Skin of body (tissue), 2 donors: ENCODE measurements around the gene TTYH3. TPM values are rescaled to one million over a fixed set of nuclear protein-coding genes. Genes with fewer than 3 reads are reported as not detected.

Experiments
- DNase-seq: peaks from one replicate; lab custom pipeline; 2025; lab: John Stamatoyannopoulos, UW
- total RNA-seq: library from RNA; depleted of rRNA; stranded (reverse); fragments of >200 nt; gene quantifications from one replicate; pipeline ENCODE4 v1.2.3, GENCODE V29; 2014

TTYH3 gene
- total RNA-seq, 1 donor from 2014 or later = 28.3 TPM

DNA sequence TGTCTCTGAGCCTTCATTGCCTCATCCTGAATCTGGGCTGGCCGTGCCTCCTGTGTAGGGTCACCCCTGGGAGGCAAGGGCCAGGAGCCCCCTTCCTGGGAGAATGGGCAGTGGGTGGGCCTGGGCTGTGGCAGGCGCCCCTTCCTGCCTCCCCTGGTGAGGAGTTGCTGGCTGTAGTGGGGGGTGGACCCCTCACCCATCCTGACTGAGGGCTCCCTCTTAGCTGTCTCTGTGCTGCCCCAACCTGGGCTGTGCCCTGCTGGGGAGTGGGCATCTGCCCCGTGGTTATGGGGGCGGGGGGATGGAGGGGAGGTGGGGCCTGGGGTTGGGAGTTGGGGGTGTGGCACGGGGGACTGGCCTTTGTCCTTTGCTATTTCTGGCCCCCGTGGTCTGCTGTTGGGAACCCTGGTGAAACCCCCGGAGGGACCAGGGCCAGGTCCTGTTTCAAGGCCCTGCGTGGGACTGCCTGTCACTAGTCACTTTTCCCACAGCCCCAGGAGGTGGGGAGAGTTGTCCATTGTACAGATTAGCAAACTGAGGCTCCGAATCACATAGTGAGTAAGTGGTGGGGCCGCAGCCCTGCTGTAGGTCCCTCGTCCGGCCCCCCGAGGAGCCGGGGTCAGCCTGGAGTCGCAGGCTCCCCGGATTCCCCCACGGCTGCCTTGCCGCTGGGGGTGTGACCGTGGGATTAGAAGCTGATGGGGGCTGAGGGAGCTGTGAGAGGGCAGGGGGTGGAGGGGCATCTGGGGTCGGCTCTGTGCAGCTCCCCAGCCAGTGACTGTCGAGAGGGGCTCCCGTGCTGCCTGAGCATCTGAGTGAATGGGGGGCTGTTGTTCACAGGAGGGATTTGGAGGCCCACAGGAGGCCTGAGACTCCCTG is 2.7 kb downstream of the TTYH3 start:
- DNase-seq = no peak

DNA sequence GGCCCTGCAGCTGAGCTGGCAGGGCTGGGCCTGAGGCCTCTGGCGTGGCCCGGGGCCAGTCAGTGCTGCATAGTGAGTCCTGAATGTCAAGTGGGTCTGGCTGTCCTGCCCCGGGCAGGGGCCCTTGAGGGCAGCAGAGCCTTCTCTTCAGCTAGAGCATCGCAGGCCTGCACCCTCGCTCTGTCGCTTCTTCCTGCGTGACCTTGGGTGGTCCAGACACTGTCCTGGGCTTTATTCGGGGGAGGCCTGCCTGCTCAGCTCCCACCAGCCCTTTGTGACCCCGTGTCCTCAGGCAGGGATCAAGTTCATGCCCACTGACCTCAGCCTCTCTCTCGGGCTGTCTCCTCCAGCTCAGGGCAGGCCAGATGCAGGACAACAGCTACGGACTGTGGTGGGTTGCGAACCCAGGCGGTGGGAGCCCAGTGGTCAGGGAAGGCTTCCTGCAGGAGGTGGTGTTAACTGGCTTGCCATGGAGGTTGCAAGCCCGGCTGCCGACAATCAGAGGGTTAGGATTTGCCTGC is 3.4 kb downstream of the TTYH3 start:
- DNase-seq = no peak

DNA sequence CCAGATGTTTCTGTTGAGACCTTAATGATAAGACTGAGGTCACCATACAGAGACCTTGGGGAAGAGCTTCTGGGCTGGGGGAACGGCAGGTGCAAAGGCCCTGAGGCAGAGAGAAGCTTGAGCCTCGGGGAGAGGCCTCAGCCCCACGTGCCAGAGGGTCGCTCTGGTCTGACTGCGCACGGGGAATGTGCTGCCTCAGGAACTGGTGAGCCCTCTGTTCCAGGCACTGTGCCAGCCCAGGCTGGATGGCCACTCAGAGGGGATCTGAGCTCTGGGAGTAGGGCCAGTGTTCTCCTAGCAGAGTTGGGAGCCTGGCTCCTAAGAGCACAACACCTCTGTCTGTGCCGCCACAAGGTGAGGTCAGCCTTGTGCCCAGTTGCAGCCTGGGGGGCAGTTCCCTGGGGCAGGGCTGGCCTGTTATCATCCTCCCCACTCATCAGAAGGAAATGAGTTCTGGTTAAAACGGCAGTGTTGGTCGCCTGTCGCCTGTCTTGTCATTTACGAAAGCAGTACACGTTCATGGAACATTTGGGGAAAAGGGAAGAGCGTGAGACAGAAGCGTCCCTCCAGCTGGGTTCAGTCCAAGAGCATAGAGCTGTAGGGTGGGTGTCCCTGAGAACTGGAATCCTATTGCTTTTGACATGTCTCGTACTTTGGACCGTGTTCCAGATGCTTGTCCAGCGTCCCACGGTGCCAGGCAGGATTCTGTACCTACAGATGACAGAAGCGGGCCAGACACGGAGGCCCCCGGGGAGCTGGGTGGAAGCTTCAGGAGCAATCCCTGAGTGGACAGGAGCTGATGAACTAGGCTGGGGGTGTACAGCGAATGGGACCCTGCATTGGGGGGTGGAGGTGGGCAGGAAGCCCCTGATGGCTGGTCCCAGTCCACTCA is 4.3 kb downstream of the TTYH3 start:
- peak; percentile 42 for DNase-seq

GRCh38 chr7:2637066-2637471 is 5.3 kb downstream of the TTYH3 start:
- DNase-seq = no peak

DNA sequence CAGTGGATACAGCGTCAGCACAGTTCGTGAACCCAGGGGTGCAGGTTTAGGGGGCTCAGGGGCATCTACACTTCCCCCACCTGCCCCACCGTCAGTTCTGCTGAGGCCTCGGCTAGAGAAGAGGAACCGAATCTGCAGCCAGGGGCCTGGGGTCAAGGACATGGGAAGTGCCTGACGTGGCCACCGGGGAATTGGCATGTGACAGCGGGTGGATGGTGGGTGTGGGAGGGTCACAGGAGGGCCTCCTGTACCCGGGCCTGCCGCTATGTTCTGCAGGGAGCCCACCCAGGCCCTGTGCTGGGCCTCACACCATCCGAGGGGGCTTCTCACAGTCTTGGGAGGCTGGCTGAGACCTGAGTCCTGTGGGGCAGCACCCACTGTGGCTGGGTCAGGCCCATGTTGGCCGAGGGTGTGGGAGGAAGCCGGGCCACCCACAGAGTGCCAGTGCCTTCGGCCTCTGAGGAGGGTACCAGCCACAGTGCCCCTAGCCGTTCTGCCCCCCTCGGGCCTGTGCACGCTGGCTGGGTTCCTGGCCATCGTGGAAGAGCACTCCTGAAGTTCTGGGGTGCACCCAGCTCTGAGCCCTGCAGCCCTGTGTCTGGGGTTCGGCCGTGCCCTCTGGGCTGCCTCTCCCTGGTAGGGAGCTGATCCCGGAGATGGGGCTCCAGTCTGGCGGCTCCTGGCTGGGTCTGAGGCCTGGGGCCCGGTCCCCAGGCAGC is 5.9 kb downstream of the TTYH3 start:
- no peak for DNase-seq

DNA sequence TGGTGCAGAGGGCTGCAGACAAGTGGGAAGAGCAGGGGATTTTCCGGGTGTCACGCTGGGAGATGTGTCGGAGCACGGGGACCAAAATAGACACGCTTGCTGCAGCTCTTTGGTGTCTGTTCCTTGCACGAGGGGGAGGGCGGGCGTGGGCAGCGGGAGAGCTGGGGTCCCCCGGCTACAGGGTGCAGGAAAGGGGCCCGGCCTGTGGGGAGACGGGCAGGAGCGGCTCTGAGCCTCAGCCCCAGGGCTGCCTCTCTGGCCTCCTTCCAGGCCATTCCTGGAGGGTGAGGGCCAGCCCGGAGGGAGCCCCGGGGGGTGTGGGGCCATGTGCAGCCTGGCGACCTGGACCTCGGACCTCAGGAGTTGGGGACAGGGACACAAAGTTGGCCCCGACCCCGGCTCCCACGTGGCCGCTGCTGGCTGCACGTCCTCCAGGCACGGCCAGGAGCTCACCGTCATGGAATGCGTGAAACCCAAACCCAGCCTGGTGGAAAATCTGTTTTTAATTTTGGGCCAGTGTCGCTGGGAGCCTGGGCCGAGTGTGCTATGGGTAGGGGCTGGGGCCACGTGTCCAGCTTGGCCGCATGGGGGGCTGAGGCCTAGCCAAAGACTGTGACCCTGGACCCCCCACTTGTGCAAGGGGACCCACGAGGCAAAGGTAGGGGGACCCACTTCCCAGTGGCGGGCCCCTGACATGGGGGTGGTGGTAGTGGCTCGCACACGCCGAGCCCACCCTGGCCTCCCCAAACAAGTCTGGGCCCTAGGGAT is 6.6 kb downstream of the TTYH3 start:
- no peak for DNase-seq

DNA sequence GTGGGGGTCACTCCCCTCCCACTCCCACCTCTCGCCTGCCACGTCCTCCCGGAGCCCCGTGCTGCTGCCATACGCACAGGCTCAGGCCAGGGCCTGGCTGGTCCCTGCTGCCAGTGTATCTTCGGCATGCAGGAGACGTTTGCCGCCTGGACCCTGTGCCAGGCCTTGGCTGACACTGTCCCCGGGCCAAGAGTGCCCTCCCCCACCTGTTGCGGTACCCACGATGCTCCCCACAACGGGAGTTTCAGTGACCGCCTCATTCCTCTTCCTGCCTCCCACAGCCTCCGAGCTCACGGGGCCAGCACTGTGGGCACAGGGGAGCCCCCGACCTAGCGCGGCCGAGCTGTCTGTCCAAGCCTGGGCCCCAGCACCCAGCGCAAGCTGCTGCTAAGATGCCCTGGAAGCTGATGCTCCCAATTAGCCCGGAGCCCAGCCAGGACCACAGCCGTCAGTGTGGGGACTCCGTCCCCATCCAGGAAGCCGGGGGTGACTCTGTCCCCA is 7.4 kb downstream of the TTYH3 start:
- no peak for DNase-seq

DNA sequence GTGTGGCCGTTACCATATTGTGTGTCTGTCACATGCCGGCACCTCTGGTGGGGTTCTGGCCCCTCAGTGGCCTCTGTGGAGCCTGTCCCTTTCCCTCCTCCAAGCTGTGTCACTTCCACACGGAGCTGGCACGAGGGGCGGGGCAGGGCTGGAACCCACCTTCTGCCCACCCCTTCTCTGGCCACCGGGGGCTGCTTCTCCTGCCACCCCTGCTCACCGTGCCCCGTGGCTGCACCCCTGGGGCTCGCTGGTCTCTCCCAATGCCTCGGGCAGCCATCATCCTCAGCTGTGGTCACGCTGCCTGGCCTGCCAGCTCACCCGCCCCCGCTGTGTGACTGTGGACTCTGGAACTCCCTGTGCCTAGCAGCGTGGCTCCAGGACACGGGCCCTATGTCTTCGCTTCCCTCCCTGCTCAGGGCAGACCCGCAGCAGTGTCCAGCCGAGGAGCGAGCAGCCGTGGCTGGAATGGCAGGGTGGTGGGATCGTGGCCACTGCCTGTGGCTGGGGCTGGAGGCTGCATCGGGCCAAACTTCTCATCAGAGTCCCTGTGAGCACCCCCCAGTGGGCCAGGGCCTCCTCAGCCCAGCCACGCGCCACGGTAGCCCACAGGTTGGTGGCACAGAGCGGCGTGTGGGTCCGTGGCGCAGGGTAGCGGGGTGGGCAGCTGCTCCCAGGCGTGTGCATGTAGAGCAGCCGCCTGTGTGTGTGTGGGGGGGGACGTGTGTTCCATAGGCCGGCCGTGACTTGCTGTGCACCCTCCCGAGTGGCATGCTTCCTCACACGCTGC is 8.1 kb downstream of the TTYH3 start:
- DNase-seq = no peak

- no peak for DNase-seq
These were observed 8.7 kb downstream of the TTYH3 start for GRCh38 chr7:2640482-2640830.

DNA sequence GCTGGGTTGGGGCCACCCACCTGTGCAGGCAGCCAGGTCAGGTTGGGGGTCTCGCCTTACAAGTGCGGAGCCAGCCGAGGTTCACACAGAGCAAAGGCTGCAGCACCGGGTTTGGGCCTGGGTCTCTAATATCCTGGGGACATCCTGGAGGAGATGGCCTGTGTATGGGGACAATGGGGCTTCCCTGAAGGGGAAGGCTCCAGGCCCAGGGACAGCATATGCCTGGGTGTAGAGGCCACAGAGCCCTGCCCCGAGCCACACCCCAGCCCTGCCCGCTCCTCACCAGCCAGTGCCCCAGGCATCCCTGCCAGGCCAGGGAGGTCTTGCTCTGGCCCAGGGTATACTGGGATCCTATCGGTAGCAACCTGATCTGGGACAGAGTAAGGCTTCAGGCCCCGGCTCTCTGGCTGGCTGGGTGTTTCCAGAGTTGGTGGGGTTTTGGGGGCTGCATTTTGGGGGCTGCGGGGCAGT is 9.1 kb downstream of the TTYH3 start:
- DNase-seq = no peak

GRCh38 chr7:2641406-2642393 is 9.9 kb downstream of the TTYH3 start:
- DNase-seq = peak; percentile 93

DNA sequence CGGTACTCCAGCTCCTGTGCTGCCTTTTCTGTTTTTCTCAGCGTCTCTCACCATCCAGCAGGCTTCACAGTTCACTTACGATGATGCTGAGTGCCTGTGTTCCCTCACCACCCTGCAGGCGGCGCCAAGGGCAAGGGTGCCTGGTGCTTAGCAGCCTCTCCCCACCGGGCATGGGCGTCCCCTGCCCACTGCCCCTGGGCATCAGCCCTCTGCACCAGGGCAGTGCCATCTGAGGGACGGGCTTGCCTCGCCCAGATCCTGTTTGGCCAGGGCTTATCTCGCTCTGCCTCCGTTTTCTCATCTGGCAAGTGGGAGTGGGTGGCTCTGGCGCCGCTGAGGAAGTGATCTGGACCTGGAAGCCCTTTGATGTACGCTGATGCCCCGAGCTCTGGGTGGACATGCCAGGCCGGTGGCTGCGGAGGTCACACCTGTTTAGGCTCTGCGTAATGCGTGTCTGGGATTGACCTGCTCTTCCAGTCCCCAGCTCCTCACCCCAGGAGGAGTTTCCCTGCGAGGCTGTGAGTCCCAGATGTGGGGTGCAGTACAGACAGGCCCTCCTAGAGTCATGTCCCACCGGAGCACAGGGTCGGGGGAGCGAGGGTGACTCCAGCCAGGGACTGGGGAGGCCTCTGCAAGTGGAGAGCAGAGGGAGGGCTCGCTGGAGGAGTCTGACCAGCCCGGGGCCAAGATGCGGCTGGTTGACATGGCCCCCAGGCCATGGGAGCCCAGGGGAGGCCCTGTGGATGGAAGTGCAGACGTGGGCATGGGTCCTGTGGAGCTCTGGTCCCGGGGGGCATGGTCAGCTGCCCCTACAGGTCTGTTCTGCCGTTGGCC is 11.8 kb downstream of the TTYH3 start:
- no peak for DNase-seq

GRCh38 chr7:2644220-2644561 is 12.4 kb downstream of the TTYH3 start:
- no peak for DNase-seq

GRCh38 chr7:2644562-2645273 is 12.9 kb downstream of the TTYH3 start:
- no peak for DNase-seq

DNA sequence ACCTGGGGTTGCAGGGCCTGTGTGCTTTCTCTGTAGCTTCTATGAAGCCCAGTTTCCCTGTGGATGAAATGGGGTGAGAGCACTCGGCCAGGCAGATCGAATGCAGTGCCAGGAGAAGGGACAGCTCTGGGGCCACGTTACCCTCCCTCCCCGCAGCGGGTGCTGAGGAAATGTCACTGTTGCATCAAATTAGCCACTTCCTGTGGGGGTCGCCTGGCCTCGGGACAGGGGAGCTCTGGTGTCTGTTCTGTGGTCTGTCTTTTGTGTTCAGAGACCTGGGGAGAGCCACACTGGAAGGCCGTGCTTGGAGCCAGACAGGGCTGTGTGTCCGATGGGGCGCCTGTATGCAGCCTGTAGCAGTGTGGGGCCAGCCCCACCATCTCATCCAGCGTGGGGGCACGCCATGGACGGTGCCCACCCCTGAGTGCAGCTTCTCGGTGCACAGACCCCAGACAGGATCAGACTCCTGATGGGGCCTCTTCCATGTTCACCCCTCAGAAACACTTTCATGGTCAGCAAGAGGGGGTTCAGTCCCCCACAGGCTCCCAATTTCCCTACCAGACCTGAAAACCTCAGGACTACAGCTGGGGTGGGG is 13.6 kb downstream of the TTYH3 start:
- no peak for DNase-seq

- no peak for DNase-seq
These were observed 14.5 kb downstream of the TTYH3 start for GRCh38 chr7:2646336-2646679.
